ENCODE measurements around the gene N4BP3.
"Not testable (repeated sequence)": the region's sequence is repeated elsewhere in the genome, so short reads cannot be mapped to it uniquely, and the experiment has no call there.

GRCh38 chr5:178130234-178130575 lies 16.9 kb downstream of the N4BP3 start:
- not testable (repeated sequence) for TF ChIP-seq CBFB (CRISPR knock-in tag; IDR thresholded peaks at IDR 0.05; ENCODE audit: low read depth); CTCF (IDR thresholded peaks at IDR 0.05); ERG (CRISPR knock-in tag; IDR thresholded peaks at IDR 0.05)

Measured in WTC11 (cell line).